Activated T-helper 1 cell treated with anti-CD3 and anti-CD28 coated beads, Interleukin-12 subunit alpha, Interleukin-12 subunit beta, Interleukin-2, Interleukin-4 antibody, amounts not matched to agents 30 ng/mL and 10 ng/mL and 1 ng/mL, durations not matched to agents 14 hours and 24 hours and 36 hours (primary cell): Measurements from ENCODE around the gene TEX9. TPM values are rescaled to one million over a fixed set of nuclear protein-coding genes. Genes with fewer than 3 reads are reported as not detected.

Experiments used
- DNase-seq: peaks from one replicate; pipeline ENCODE4 v3.0.0; 2021; ENCODE audit warnings: low spot score
- H3K27ac Mint-ChIP-seq: one replicate; pipeline ENCODE4 v1.8.0; 2021; ENCODE audit warnings: mild to moderate bottlenecking, mixed read lengths
- H3K27me3 Mint-ChIP-seq: one replicate; pipeline ENCODE4 v1.8.0; 2022; ENCODE audit warnings: mild to moderate bottlenecking, moderate library complexity, mixed read lengths; ENCODE audit not compliant: insufficient read depth
- H3K36me3 Mint-ChIP-seq: one replicate; pipeline ENCODE4 v1.8.0; 2021; ENCODE audit warnings: low read depth, mixed read lengths
- H3K4me1 Mint-ChIP-seq: one replicate; pipeline ENCODE4 v1.8.0; 2021; ENCODE audit warnings: low read depth, mixed read lengths
- H3K4me3 Mint-ChIP-seq: one replicate; pipeline ENCODE4 v1.8.0; 2021; ENCODE audit warnings: mild to moderate bottlenecking, moderate library complexity, mixed read lengths
- H3K9me3 Mint-ChIP-seq: one replicate; pipeline ENCODE4 v1.8.0; 2021; ENCODE audit warnings: mixed read lengths
- intact Hi-C: fragments of 100-400 bp; cut with micrococcal nuclease; formaldehyde crosslinking; loops from one replicate; pipeline ENCODE4 v1.15.1; 2024
- total RNA-seq: library from RNA; stranded (reverse); gene quantifications from 2 replicates; pipeline ENCODE4 v1.2.3, GENCODE V29; 2022

The TEX9 gene
- total RNA-seq, 1 donor from 2014 or later: 0.67 TPM

- Mint-ChIP-seq H3K4me3 (no peak overlapping the region), H3K4me1 (no peaks in the 10 kb centered on the region), H3K9me3 (no peaks in the 10 kb centered on the region), H3K27me3 (peaks cover 14% of the 10 kb centered on the region), H3K27ac (no peak overlapping the region), H3K36me3 (no peaks in the 10 kb centered on the region)
- intact Hi-C loops: no loop called here
- DNase-seq: no peak
These were observed 20.9 kb upstream of the TEX9 start for GRCh38 chr15:56344336-56344735.

DNA sequence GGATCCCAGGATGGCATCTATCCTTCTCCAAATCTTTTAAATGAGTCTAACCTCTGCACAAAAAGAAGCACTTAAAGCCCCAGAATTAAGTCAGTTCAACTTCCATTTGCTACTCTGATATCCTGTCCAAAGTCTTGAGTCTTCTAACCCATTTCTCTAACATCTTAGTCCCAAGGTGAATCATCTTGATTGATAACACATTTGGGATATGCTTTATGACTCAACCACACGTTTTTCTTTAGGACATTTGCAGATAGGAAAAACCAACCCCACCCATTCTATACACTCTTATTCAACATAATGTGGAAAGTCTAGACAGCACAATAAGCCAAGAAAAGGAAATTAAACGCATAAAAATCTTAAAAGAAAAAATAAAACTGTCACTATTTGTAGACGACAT is 18.8 kb upstream of the TEX9 start:
- Mint-ChIP-seq H3K4me1 (no peaks in the 10 kb centered on the region), H3K27ac (no peak overlapping the region), H3K27me3 (peaks cover 14% of the 10 kb centered on the region), H3K9me3 (no peaks in the 10 kb centered on the region), H3K36me3 (no peaks in the 10 kb centered on the region), H3K4me3 (no peak overlapping the region)
- DNase-seq: no peak
- intact Hi-C loops: no loop called here

DNA sequence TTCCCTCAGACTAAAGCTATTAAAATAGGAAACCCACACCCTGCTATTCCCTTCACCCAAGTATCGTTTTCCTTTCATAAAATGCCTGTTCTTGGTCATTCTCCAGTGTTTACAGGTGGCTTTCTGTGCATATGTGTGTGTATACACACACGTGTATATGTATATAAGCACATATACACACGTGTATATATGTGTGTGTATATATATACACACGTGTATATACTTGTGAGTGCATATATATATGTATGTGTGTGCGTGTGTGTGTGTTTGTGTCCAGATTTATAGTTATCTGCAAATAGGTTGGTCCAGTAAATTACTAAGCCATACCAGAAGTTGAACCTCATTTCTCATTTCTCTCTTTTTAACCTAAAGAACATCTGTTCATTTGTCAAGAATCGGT is 15.7 kb upstream of the TEX9 start:
- Mint-ChIP-seq H3K36me3 (no peaks in the 10 kb centered on the region), H3K4me3 (no peak overlapping the region), H3K4me1 (no peaks in the 10 kb centered on the region), H3K27ac (no peak overlapping the region), H3K9me3 (no peaks in the 10 kb centered on the region), H3K27me3 (peaks cover 5% of the 10 kb centered on the region)
- no peak for DNase-seq
- intact Hi-C loops: no loop called here

- intact Hi-C loops: no loop called here
- Mint-ChIP-seq H3K36me3 (no peaks in the 10 kb centered on the region), H3K9me3 (no peaks in the 10 kb centered on the region), H3K27me3 (peaks cover 2% of the 10 kb centered on the region), H3K27ac (no peak overlapping the region), H3K4me3 (no peak overlapping the region), H3K4me1 (no peaks in the 10 kb centered on the region)
- no peak for DNase-seq
These were observed 13.9 kb upstream of the TEX9 start for GRCh38 chr15:56351353-56351752.

DNA sequence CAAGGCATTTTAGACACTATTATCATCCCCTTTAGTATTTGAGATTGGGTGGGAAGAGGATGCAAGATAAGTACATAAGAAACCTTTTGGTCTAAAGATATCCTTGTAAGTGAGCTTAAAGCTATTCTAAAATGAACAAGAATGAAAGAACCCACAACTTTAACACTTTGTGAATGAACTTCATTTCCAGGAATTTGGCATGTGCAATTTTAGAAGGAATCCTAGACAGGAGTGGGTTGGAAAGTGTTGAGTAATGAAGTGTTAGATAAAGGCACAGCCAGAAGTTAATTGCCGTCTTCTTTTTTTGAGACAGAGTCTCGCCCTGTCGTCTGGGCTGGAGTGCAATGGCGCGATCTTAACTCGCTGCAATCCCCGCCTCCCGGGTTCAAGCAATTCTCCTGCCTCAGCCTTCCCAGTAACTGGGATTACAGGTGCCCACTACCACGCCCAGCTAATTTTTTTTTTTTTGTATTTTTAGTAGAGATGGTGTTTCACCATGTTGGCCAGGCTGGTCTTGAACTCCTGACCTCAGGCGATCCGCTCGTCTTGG is 13.2 kb upstream of the TEX9 start:
- Mint-ChIP-seq H3K27me3 (peaks cover 2% of the 10 kb centered on the region), H3K9me3 (no peaks in the 10 kb centered on the region), H3K4me1 (no peaks in the 10 kb centered on the region), H3K27ac (no peak overlapping the region), H3K4me3 (no peak overlapping the region), H3K36me3 (no peaks in the 10 kb centered on the region)
- intact Hi-C loops: no loop called here
- no peak for DNase-seq

- Mint-ChIP-seq H3K9me3 (no peaks in the 10 kb centered on the region), H3K27ac (no peak overlapping the region), H3K4me1 (no peaks in the 10 kb centered on the region), H3K36me3 (no peaks in the 10 kb centered on the region), H3K27me3 (peaks cover 2% of the 10 kb centered on the region), H3K4me3 (no peak overlapping the region)
- intact Hi-C loops: no loop called here
- no peak for DNase-seq
These were observed 12.1 kb upstream of the TEX9 start for GRCh38 chr15:56353119-56353518.

- Mint-ChIP-seq H3K27ac (no peak overlapping the region), H3K9me3 (no peaks in the 10 kb centered on the region), H3K36me3 (no peaks in the 10 kb centered on the region), H3K27me3 (peaks cover 5% of the 10 kb centered on the region), H3K4me3 (no peak overlapping the region), H3K4me1 (no peaks in the 10 kb centered on the region)
- intact Hi-C loops: no loop called here
- DNase-seq: no peak
These were observed 11.5 kb upstream of the TEX9 start for GRCh38 chr15:56353740-56354139.

DNA sequence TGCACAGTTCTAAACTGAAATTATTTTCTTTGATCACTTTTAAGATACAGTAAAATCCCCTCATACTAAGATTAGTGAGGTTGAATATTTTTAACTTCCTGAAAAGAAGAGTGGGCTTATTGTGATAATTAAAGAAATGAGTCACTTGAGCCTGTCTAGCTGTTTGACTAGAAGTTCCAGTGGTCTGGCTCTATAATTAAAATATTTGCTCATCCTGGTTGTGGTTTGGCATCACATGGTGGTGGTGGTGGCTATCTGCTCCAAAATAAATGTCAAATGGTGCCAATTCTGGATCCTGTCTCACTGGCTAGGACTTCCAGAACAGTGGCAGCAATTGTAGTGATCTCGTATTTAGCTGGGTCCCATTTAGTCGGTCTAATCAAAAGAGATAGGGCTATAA is 8.6 kb upstream of the TEX9 start:
- Mint-ChIP-seq H3K9me3 (no peaks in the 10 kb centered on the region), H3K36me3 (no peaks in the 10 kb centered on the region), H3K27me3 (peaks cover 21% of the 10 kb centered on the region), H3K4me1 (no peaks in the 10 kb centered on the region), H3K4me3 (no peak overlapping the region), H3K27ac (no peak overlapping the region)
- intact Hi-C loops: no loop called here
- DNase-seq: no peak

DNA sequence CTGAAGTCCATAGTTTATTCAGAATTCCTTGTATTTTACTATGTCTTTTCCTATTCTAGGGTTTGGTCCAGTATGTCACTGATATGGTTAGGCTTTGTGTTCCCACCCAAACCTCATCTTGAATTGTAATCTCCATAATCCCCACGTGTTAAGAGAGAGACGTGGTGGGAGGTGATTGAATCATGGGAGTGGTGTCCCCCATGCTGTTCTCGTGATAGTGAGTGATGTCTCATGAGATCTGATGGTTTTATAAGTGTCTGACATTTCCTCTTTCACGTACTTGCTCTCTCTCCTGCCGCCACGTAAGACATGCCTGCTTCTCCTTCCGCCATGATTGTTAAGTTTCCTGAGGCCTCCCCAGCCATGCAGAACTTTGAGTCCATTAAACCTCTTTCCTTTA is 6.6 kb upstream of the TEX9 start:
- H3K27ac Mint-ChIP-seq: no peak overlapping the region
- intact Hi-C loops: no loop called here
- H3K4me1 Mint-ChIP-seq: no peaks in the 10 kb centered on the region
- no peaks in the 10 kb centered on the region for H3K36me3 Mint-ChIP-seq
- no peak for DNase-seq
- no peak overlapping the region for H3K4me3 Mint-ChIP-seq
- H3K9me3 Mint-ChIP-seq: no peaks in the 10 kb centered on the region
- peaks cover 22% of the 10 kb centered on the region for H3K27me3 Mint-ChIP-seq

DNA sequence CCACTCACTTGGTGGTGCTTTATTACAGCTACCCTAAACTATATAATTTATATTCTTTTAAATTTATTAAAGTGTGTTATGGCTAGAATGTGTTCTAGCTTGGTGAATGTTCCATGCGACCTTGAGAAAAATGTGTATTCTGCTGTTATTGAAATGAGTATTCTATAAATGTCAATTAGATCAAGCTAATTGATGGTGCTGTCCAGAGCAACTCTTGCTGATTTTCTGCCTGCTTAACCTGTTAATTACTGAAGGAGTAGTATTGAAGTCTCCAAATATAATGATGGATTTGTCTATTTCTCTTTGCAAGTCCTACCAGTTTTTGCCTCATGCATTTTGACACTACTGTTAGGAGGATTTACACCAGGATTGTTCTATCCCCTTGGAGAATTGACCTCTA is 3.2 kb upstream of the TEX9 start:
- no peak for DNase-seq
- H3K27ac Mint-ChIP-seq: no peak overlapping the region
- intact Hi-C loops: loop anchor here (10.0 kb wide), 1 partner anchor 367 kb away; the partner anchor contains the start of gene NEDD4
- H3K9me3 Mint-ChIP-seq: no peaks in the 10 kb centered on the region
- no peak overlapping the region for H3K4me3 Mint-ChIP-seq
- peaks cover 18% of the 10 kb centered on the region for H3K4me1 Mint-ChIP-seq
- peaks cover 33% of the 10 kb centered on the region for H3K27me3 Mint-ChIP-seq
- H3K36me3 Mint-ChIP-seq: no peaks in the 10 kb centered on the region

DNA sequence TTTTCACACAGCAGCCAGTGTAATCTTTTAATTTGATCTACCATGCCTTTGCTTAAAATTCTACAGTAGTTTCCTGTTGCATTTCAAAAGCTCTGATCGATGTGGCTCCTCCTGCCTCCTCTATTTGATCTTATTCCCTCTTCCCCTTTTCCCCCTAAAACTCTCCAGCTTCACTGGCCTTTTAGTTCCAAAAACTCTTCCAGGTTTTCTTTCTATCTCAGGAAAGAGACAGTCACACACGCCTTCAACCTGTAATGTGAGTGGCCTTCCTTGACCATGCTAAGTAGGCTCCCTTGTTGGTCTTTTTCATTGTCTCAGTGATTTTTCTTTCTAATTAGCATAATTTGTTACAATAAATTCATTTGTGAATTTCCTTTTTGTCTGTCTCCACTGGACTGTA is 985 bp downstream of the TEX9 start:
- no peak for DNase-seq
- intact Hi-C loops: loop anchor here (10.0 kb wide), 1 partner anchor 371 kb away; the partner anchor contains the start of gene NEDD4
- peaks cover 18% of the 10 kb centered on the region for H3K4me1 Mint-ChIP-seq
- H3K4me3 Mint-ChIP-seq: peak overlapping the region; percentile 84
- no peak overlapping the region for H3K27ac Mint-ChIP-seq
- no peaks in the 10 kb centered on the region for H3K36me3 Mint-ChIP-seq
- no peaks in the 10 kb centered on the region for H3K9me3 Mint-ChIP-seq
- peaks cover 32% of the 10 kb centered on the region for H3K27me3 Mint-ChIP-seq

DNA sequence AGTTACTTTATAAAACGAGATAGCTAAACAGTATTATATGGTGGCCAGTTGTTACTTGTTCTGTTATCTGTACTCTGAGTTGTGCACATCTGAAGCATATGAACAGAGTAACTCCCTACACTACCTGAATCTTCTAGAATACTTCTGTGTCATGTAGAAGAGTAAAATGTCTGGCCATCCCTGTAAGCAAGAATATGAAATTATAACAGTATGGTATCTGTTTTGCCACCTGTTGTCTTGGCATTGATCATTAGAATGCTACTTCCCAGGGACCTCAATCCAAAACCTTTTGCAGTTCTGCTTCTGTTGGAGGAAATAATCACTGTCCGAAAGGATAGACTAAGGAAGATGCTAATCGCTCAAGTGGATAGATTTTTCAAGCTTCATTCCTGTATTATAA is 1.9 kb downstream of the TEX9 start:
- peaks cover 29% of the 10 kb centered on the region for H3K27me3 Mint-ChIP-seq
- intact Hi-C loops: loop anchor here (10.0 kb wide), 1 partner anchor 372 kb away; the partner anchor contains the start of gene NEDD4
- peaks cover 18% of the 10 kb centered on the region for H3K4me1 Mint-ChIP-seq
- H3K4me3 Mint-ChIP-seq: no peak overlapping the region
- no peaks in the 10 kb centered on the region for H3K9me3 Mint-ChIP-seq
- H3K36me3 Mint-ChIP-seq: no peaks in the 10 kb centered on the region
- DNase-seq: no peak
- no peak overlapping the region for H3K27ac Mint-ChIP-seq

DNA sequence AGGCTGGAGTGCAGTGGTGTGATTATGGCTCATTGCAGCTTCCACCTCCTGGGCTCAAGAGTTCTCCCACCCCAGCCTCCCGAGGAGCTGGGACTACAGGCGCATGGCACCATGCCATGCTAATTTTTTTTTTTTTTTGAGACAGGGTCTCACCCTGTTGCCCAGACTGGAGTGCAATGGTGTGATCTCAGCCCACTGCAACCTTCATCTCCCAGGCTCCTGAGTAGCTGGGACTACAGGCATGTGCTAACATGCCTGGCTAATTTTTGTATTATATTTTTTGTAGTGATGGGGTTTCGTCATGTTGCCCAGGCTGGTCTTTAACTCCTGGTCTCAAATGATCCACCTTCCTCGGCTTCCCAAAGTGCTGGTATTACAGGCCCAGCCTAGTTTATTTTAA is 4.0 kb downstream of the TEX9 start:
- Mint-ChIP-seq H3K27me3 (peaks cover 31% of the 10 kb centered on the region), H3K9me3 (no peaks in the 10 kb centered on the region), H3K4me3 (no peak overlapping the region), H3K4me1 (peaks cover 18% of the 10 kb centered on the region), H3K27ac (no peak overlapping the region), H3K36me3 (no peaks in the 10 kb centered on the region)
- intact Hi-C loops: loop anchor here (10.0 kb wide), 1 partner anchor 374 kb away; the partner anchor contains the start of gene NEDD4
- DNase-seq: no peak
